SIG-M5 treated with dmso at 0.1 percent for 504 hours (cell line): ENCODE data around the gene PDE9A.
"Not testable (repeated sequence)": the region's sequence is repeated elsewhere in the genome, so short reads cannot be mapped to it uniquely, and the experiment has no call there.

Experiments
- DNase-seq: peaks from one replicate; lab custom pipeline; 2025; ENCODE audit not compliant: unreplicated experiment; lab: John Stamatoyannopoulos, UW

Gene PDE9A

DNA sequence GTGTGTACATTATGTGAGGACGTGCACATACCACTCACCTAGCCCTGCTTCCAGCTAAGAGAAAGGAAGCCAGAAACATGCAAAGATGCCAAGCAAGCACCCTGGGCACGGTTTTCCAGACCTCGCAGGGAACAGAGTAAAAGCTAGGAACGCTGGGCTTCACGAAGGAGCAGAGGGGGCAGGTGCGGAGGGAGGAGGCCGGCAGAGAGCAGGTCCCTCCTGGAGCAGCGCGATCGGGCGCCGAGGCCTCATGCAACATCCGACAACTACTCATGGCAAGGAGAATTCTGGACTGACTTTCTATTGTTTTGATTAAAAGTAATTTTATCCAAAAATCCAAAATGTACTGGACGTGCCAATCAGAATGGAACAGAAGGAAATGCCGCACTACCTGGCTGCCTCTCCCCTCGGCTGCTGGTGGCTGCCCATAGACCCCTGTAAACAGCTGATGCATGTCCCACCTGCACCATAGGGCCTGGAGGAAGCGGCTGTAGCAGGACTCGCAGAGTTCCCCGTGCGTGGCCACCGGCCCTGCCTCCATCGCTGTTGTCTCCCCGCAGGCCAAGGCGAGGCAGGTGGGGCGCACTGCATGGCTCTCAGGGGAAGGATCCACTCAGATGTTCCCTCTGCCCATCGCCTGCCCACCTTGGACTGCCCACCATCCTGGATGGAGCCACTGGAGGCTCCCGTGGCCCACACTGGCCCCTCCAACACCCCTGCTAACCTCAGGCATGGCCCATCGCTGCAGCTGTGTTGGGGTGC, 132.4 kb downstream of the PDE9A start:
- no peak for DNase-seq

DNA sequence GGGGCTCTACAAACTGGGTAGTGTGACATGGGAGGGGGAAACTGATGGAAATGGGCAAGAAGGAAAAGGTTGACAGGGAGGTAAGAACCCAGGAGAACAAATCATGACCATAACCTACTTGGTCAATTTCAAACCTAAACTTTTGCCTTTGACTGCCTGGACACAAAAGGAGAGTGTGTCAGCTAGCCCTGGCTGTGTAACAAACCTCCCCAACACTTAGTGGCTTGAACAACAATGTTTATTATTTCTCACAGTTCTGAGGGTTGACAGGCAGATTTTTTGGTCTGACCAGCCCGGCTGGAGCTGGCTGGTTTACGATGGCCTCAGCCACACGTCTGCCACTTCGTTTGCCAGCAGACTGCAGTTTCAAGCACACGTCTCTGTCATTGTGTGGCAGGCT, 133.5 kb downstream of the PDE9A start:
- no peak for DNase-seq

DNA sequence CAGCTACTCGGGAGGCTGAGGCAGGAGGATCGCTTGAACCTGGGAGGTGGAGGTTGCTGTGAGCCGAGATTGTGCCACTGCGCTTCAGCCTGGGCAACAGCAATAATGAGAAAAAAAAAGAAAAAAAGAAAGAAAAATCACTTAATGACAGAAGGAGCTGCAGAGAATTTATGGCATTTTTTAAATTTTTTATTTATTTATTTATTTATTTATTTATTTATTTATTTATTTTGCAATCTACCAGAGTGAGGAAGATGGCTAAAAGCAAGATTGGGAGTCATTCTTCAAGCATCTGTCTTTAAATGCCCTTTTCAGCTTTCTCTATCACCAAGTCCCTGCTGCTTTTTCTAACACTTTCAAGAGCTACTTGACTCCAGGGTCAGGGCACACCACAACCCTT, 134.2 kb downstream of the PDE9A start:
- no peak for DNase-seq

DNA sequence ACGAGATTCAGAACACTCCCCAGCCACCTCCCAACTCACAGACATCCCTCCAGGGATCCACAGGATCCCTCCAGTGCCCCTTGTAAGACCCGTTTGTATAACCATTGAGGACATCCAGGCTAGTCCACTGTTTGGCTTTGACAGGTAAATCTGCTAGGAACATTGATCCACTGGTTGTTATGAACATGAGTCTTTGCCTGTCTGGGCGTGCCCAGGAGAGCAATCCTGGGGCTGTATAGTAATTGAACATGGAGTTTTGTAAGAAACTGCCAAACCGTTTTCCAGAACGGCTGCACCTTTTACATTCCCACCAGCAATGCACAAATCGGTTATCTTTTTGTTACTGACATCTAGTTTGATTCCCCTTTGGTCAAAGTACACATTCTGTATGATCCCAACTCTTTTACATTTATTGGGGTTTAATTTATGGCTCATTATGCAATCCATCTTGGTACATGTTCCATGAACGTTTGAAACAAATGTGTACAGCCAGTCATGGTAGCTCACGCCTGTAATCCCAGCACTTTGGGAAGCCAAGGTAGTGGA, 137.2 kb downstream of the PDE9A start:
- DNase-seq: no peak

DNA sequence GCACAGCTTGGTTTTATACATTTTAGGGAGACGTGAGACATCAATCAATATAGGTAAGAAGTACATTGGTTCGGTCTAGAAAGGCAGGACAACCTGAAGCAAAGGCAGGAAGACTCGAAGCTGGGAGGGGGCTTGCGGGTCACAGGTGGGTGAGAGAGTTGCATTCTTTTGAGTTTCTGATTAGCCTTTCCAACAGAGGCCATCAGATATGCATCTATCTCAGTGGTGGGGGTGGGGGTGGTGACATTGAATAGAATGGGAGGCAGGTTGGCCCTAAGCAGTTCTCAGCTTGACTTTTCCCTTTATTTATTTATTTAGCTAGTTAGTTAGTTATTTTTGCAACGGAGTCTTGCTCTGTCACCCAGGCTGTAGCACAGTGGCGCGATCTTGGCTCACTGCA, 140.4 kb downstream of the PDE9A start:
- no peak for DNase-seq

DNA sequence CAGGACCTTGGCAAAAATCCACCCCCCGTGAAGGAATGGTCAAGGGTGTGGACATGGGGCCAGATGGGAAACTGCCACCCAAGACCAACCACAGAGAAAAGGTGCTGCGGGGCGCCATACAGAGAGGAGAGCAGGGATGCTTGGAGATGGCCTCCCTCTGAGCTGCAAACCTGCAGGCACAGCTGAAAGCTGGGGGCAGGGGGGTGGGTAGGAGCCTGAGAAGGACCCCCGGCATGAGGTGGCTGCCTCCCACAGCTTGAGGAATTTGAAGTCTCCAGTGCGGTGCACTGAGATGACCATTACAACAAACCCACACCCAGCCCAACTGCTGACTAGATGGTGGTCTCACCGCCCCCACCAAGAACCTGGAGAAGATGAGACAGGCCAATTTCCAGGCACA, 141.1 kb downstream of the PDE9A start:
- no peak for DNase-seq

DNA sequence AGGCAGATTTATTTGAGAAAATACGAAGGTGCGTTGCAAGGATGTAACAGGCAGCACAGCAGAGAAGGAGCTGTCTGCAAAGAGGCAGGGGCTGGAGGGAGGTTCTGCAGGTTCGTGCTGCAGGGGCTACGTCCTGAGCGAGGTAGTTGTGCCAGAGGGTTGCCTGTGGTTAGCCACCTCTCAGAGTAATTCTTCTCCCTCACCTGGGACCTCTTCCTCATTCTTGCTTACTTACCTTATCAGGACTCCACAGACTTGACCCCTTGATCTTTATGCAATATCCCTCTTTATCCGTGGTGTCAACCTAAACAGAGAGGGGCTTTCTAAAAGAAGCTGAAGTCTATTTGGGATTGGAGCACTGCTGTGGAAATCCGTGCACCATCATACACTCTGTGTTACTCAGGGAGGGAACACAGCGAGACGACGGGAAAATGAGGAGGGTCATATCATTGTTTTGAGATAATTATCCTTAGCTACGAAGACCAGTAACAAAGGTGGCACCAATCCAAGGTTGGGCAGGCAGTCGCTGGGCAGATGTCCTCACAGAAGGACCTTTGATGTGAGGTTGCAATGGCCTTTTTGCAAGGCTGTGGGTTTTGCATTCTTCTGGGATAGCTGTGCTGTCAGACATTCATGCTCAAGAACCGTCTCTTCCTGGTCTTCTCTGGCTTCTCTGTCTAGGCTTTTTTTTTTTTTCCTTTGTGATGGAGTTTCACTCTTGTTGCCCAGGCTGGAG, 143.1 kb downstream of the PDE9A start:
- DNase-seq: no peak

DNA sequence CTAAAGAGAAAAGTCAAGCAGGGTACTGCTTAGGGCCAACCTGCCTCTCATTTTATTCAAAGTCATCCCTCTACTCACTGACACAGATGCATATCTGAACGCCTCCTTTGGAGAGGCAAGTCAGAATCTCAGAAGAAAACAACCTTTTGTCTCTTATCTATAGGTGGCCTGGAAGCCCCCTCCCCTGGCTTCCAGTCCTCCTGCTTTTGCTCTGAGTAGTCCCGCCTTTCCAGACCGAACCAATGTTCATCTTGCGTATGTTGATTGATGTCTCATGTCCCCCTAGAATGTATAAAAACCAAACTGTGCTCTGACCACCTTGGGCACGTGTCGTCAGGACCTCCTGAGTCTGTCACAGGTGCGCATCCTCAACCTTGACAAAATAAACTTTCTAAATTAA, 144.1 kb downstream of the PDE9A start:
- DNase-seq: no peak

DNA sequence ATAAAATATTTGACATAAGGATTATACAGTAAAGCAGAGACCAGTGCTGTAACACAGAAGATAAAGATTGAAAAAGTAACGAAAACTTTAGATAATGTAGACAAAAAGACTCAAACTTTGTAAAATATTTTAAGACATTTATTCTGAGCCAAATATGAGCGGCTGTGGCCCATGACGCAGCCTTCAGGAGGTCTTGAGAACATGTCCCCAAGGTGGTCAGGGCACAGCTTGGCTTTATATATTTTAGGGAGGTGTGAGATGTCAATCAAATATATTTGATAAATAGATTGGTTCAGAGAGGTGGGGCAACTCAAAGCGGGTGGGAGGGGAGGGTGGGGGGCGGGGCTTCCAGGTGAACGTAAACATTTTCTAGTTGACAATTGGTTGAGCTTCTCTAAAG, 144.7 kb downstream of the PDE9A start:
- DNase-seq: no peak

DNA sequence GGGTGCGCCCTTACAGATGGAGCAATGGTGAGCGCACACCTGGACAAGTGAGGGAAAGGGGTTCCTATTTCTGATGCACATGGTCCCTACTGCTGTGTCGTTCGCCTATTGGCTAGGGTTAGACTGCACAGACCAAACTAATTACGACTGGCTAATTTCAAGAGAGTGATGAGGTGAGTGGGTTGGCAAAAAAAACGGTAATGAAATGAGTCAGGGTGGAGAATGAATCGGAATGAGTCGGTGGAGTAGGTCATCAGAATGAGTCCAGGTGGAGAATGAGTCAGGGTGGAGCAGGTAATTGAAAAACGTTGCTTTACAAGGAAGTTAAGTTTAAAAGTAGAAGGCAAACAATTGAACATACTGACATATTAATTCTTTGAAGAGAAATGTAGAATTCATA, 146.1 kb downstream of the PDE9A start:
- no peak for DNase-seq

DNA sequence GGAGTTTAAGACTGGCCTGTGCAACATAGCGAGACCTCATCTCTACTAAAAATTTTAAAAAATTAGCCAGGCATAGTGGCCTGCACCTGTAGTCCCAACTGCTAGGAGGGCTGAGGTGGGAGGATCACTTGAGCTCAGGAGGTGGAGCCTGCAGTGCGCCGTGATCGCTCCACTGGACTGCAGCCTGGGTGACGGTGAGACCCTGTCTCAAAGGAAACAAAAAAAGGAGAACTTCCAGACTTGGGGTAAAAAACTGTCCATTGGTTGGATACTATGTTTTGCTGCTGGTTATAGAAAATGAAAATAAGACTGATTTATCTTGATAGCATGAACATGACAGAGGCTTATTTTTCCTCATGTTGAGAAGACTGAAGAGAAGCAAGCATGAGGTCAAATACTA, 146.5 kb downstream of the PDE9A start:
- no peak for DNase-seq

DNA sequence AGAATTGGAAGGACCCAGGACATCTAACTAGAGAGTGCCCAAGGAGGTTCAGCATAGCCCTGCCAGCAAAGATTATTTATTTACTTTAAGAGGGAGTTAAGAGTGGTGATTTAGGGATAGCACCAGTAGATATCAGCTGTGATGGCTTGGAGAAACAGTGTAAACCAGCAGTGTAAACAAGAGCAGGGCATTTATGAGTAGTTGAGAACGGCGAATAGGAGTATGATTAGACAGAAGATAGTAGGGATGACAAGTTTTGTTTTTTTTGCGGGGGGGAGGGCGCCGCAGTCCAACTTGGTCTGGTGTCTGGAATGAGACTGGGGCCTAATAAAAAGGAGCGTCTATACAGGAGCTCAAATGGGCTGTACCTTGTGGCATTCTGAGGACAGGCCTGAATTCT, 148.2 kb downstream of the PDE9A start:
- not testable (repeated sequence) for DNase-seq

DNA sequence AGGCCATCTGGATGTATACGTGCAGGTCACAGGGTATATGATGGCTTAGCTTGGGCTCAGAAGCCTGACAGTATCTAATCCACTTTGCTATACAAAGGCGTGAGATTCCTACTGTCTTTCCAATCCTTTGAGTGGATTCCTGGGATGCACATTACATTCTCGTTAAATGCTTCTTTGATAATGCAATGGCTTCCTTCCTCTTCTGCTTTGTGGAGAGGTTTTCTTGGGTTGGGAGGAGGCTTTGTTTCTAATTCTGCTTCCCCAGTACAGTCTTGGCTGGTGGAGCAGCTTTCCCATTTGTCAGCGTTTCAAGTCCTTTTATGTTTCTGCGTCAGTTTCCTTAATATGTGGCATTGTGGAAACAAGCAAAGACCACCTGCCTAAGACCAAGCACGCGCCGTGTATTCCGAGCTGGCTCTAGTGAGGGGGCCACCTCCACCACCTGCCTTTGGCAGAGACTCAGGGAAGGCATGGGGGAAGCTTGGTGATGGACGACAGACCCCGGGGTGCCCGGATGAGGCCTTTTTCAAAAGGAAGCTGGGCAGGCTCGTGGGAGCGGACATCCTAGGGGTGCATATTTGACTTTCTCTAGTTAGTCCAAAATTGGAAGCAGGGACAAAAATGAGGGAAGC, 153.2 kb downstream of the PDE9A start:
- DNase-seq: no peak

DNA sequence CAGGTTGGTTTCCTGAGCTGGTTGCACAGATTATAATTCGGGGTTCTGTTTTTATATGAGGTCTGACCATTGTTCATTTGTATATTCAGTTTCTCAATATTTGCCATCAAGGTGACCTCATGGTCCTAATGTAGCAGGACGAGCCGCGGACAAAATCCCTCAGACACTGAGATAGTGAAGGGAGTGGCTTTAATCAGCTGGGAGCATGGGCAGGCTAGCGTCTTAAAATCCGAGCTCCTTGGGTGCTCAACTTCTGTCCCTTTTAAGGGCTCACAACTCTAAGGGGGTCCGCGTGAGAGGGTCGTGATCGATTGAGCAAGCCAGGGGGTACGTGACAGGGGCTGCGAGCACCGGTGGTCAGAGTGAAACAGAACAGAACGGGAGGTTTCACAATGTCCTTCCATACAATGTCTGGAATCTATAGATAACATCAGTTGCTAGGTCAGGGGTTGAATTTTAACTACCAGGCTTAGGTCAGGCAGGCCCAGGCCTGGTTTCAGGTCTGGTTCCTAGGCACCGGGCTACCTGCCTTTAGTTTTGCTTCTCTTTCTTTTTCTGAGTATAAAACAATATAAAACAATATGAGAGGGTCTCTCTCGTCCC, 154.0 kb downstream of the PDE9A start:
- not testable (repeated sequence) for DNase-seq

DNA sequence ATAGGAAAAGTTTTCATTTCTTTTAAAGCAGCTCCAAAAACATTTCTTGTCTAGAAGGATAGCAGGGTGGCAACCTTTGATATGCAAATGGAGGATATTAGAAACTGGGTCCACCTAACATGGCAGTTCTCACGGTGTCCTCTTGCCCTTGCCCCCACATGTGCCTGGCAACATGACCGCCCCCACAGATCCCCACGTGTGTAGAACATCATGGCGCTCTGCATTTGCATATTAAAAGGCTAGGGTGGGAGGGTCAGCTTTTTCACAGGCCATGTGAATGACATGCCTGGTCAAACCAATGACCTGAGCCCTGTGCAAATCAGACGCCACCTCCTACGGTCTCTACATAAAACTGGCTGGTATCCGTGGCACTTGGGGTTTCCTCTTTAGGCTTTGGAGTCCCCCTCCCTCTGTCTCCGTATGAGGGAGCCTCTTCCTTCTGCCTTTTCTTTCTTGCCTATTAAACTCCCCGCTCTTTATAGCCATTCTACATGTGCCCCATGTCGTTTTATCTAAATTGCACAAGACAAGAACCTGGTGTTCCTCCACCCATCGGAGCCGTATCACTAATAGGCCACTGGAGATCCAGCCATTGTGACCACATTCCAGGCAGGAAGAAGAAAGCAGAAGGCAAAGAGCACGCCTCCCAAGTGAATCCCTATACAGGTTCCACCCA, 154.7 kb downstream of the PDE9A start:
- DNase-seq: no peak

DNA sequence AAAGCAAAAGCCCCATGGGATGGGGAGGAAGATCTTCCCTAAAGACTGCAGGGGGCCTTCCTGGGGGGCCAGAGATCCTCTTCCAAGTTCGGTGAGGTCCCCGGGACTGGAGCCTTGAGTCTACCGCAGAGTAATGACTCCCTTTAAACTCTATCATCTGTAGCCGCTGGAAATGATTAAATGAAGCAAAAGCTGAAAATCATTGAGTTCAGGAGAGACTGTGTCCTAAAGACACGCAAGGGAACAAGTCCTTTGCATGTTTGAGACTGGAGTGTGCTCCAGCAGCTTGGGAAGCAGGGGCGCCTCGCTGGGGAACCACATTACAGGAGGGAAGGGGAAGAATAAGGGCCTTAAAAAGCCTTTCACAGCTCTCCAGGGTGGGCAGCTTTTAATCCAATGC, 155.8 kb downstream of the PDE9A start:
- DNase-seq: no peak

DNA sequence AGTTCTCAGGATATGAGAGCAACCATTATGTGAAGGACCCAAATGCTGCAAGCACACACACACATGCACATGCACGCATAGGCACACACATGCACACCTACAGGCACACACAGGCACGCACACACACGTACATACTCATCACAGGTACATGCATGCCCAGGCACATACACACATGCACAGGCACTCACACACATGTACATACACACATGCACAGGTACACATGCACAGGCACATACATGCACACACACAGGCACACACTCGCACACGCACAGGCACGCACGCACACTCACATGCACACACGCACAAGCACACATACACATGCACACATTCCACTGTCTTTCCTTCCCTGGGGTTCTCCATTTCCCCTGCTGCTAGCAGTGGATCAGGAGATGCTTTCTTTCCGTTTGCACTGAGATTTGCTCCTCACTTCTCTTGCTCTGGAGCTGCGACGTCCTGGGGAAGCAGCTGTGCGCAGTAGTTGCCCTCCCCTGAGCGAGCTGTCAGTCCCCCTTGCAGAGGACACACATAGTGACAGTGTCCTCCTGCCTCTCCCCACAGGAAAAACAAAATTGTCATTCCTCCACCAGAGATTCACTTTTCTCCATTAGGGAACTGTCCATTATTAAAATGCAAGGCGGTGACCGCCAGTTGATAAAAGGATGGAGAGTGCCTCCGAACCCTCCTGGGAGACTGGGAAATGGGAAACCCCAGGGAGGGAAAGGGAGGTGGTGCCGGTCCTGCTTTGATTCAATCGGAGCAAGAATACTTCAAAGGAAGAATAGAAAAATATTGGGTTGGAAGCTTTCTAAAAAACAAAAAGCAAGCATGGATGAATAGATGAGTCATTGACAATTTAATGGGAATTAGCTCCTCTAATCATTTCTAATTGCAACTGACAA, 156.4 kb downstream of the PDE9A start:
- no peak for DNase-seq

DNA sequence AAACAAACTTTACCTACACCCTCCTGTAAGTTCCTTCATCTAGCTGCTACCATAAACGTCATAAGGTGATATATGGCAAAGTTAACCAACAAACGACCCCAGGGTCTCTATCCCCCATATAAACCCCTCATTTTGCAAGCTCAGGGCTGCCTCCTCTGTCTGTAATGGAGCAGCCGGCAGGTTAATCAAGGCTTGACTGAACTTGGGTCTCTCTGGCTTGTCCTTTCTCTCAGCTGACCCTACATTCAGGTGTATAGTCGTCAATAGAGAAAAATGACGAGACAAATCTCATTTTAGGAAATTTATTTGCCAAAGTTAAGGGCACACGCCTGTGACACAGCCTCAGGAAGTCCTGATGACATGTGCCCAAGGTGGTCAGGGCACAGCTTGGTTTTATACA, 158.5 kb downstream of the PDE9A start:
- DNase-seq: no peak

DNA sequence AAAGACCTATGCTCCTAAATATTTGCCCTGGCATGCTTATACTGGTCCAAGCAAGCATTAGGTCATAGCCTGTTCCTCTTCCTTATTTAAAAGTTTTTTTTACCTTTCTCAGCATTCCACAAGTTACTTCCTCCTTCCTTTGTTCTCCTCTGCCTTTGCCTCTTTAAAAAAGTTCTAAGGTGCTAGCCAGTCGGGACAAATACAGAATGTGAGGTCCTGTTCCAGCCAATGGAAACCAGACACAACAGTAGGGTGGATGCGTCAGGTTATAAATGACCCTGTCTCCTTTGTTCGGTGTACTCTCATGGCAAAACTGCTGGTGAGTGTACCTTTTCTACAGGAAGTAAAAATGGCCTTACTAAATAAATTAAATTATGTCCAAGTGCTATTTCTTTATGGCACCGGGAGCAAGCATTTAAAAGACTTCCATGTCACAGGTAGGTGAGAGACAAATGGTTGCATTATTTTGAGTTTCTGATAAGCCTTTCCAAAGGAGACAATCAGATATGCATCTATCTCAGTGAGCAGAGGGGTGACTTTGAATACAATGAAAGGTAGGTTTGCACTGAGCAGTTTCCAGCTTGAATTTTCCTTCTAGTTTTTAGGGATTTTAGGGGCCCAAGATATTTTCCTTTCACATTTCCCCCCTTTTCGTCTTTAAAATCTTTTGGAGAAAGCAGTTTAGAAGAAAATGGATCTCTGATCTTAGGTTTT, 159.3 kb downstream of the PDE9A start:
- not testable (repeated sequence) for DNase-seq
